Ovary (tissue), 3 donors: ENCODE data around the gene TICAM2.

Experiments used
- CTCF ChIP-seq, 3 donors: fragments of 450-650 bp in 2 of 3; fragments of 200-600 bp in 1 of 3; IDR thresholded peaks; one replicate each; pipeline versions ENCODE4 v1.5.1 to v1.8.0; 2016 to 2022; ENCODE audit warnings: antibody characterized with exemption in 3 of 3, mild to moderate bottlenecking in 1 of 3
- POLR2A ChIP-seq: fragments of 450-650 bp; IDR thresholded peaks from one replicate; pipeline ENCODE4 v1.6.1; 2017; ENCODE audit warnings: antibody characterized with exemption, mild to moderate bottlenecking, moderate library complexity
- donor health status: DM: no; HTN: no; CAD: no.

GRCh38 chr5:115565233-115565632 is 37.0 kb downstream of the TICAM2 start:
- no peak for TF ChIP-seq CTCF (IDR thresholded peaks at IDR 0.05)
- TF ChIP-seq POLR2A, result no peak
